SK-MEL-5 (cell line): ENCODE data around the gene PPP1R37. TPM values are rescaled to one million over a fixed set of nuclear protein-coding genes. Genes with fewer than 3 reads are reported as not detected.

Experiments used
- DNase-seq: peaks from one replicate; pipeline ENCODE4 v3.0.0-alpha.2; 2016; ENCODE audit warnings: low read depth, low spot score
- in situ Hi-C: cut with HindIII; loops from 2 replicates; pipeline ENCODE4 v1.10.0; 2016; ENCODE audit warnings: low sequenced_read_pairs, high pct_unique_total_duplicates, low pct_unique_long_range_greater_than_20kb
- small RNA-seq, 2 experiments: library from RNA; depleted of rRNA; stranded (forward); fragments of <200 nt; gene quantifications; one replicate each; pipeline ENCODE3, GENCODE V24; 2014
- total RNA-seq: library from RNA; depleted of rRNA; stranded (reverse); fragments of >200 nt; shearing (Covaris generic); gene quantifications from 2 replicates; pipeline ENCODE4 v1.2.3, GENCODE V29; 2014; rRNA removed

The PPP1R37 gene
- total RNA-seq, 1 experiment from 2014 or later, result 46.0 TPM

GRCh38 chr19:45186509-45187334 is 93.7 kb downstream of the PPP1R37 start:
- in situ Hi-C loops, result no loop called here
- no peak for DNase-seq

DNA sequence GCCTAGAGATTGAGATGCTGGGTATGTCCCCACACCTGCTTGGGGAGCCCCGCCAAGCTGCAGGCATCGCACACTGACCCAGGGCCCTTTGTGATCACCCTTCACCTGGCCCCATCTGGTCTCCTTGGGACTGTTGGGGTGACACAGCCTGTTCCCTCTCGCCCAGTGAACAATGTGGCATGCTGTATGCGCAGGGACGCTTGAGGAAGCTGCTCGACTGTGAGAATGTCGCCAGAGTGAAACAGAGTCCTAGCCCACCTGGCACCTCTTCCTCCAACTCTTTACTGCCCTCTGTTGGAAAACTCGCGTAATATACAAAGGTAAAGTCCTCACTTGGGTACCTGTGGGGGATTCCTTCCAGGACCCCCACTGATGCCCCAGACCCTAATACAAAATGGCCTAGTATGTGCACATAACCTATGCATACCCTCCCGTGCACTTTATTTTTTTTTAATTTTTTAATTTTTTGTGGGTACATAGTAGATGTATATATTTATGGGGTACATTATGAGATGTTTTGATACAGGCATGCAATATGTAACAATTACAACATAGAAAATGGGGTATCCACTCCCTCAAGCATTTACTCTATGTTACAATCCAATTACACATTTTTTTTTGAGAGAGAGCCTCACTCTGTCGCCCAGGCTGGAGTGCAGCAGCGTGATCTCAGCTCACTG is 94.6 kb downstream of the PPP1R37 start:
- peak; percentile 32 for DNase-seq
- in situ Hi-C loops, result no loop called here

GRCh38 chr19:45189971-45190370 is 97.0 kb downstream of the PPP1R37 start:
- in situ Hi-C loops, result no loop called here
- DNase-seq, result no peak

GRCh38 chr19:45191375-45191774 is 98.4 kb downstream of the PPP1R37 start:
- in situ Hi-C loops, result no loop called here
- DNase-seq, result no peak

- in situ Hi-C loops, result no loop called here
- DNase-seq, result no peak
These were observed 102.8 kb downstream of the PPP1R37 start for GRCh38 chr19:45195764-45196163.

Small RNAs within 50 kb of the gene (small RNA-seq; reads per million reads assigned to genes)
- gene RNU6-611P, result 0 reads per million in 2 experiments

Other genes with a start within 250 kb of the PPP1R37 start
- gene NECTIN2, start 246.9 kb upstream of the PPP1R37 start, total RNA-seq, result 27.3 and 32.6 TPM in 2 replicates
- 96.6 and 106 TPM in 2 replicates for gene TOMM40, start 201.9 kb upstream of the PPP1R37 start, total RNA-seq
- 225 and 263 TPM in 2 replicates for gene APOE, start 187.4 kb upstream of the PPP1R37 start, total RNA-seq
- gene APOC1, start 178.6 kb upstream of the PPP1R37 start, total RNA-seq, result 17.3 and 34.2 TPM in 2 replicates
- not detected in 2 replicates for gene APOC4, start 150.9 kb upstream of the PPP1R37 start, total RNA-seq
- gene APOC2, start 147.1 kb upstream of the PPP1R37 start, total RNA-seq, result 1.8 and 3.4 TPM in 2 replicates
- gene CLPTM1, start 137.8 kb upstream of the PPP1R37 start, total RNA-seq, result 24.8 and 35.9 TPM in 2 replicates
- gene RELB, start 91.7 kb upstream of the PPP1R37 start, total RNA-seq, result 4.0 and 5.3 TPM in 2 replicates
- 13.7 and 28.8 TPM in 2 replicates for gene CLASRP, start 54.1 kb upstream of the PPP1R37 start, total RNA-seq
- gene ZNF296, start 16.7 kb upstream of the PPP1R37 start, total RNA-seq, result 0.08 and 0.32 TPM in 2 replicates
- 24.7 and 26.7 TPM in 2 replicates for gene GEMIN7, start 13.9 kb upstream of the PPP1R37 start, total RNA-seq
- gene NKPD1, start 67.8 kb downstream of the PPP1R37 start, total RNA-seq, result 0.03 TPM in 1 of 2 replicates, not detected in the other
- 22.1 and 22.3 TPM in 2 replicates for gene TRAPPC6A, start 85.1 kb downstream of the PPP1R37 start, total RNA-seq
- 3.7 and 5.3 TPM in 2 replicates for gene BLOC1S3, start 85.6 kb downstream of the PPP1R37 start, total RNA-seq
- not detected in 2 replicates for gene EXOC3L2, start 152.2 kb downstream of the PPP1R37 start, total RNA-seq
- 7.2 and 7.7 TPM in 2 replicates for gene MARK4, start 158.1 kb downstream of the PPP1R37 start, total RNA-seq
- gene CKM, start 229.7 kb downstream of the PPP1R37 start, total RNA-seq, result not detected in 2 replicates
- 0.43 and 1.3 TPM in 2 replicates for gene KLC3, start 247.6 kb downstream of the PPP1R37 start, total RNA-seq